ENCODE measurements around the gene SYNGR3. TPM values are rescaled to one million over a fixed set of nuclear protein-coding genes. Genes with fewer than 3 reads are reported as not detected.

SYNGR3 gene
- total and polyA plus RNA-seq, 2 of the 13 experiments (the other 11 are each of a cell fraction or from before 2014, with no cell fraction given), result 0.97 to 5.7 TPM

GRCh38 chr16:2023092-2024031, 33.6 kb downstream of the SYNGR3 start (continued):
- TF ChIP-seq NCOR1 (IDR thresholded peaks at IDR 0.05; ENCODE audit: borderline replicate concordance, low read length) (no peak), PRPF4 (IDR thresholded peaks at IDR 0.05; ENCODE audit: low read depth, low read length, poor library complexity, severe bottlenecking) (no peak), ZNF326 (CRISPR knock-in tag; IDR thresholded peaks at IDR 0.05; ENCODE audit: borderline replicate concordance) (no peak), MYNN (CRISPR knock-in tag; IDR thresholded peaks at IDR 0.05; ENCODE audit: low read depth) (no peak), EED (CRISPR knock-in tag; IDR thresholded peaks at IDR 0.05) (no peak; the same call in 1 of the 2 replicates), GLI4 (CRISPR knock-in tag; IDR thresholded peaks at IDR 0.05; ENCODE audit: borderline replicate concordance) (no peak), ZFYVE20 (CRISPR knock-in tag; IDR thresholded peaks at IDR 0.05; ENCODE audit: borderline replicate concordance, low read depth) (no peak), PCBP2 (optimal IDR thresholded peaks at IDR 0.05; ENCODE audit: low read depth, low read length, poor library complexity, severe bottlenecking) (no peak), ZNF225 (CRISPR knock-in tag; IDR thresholded peaks at IDR 0.05) (no peak), RCOR2 (CRISPR knock-in tag; IDR thresholded peaks at IDR 0.05) (no peak), CAMTA2 (CRISPR knock-in tag; IDR thresholded peaks at IDR 0.05; ENCODE audit: borderline replicate concordance) (no peak), ZNF530 (CRISPR knock-in tag; IDR thresholded peaks at IDR 0.05; ENCODE audit: low read depth) (no peak), ZNF274 (CRISPR knock-in tag; IDR thresholded peaks at IDR 0.05) (0 out of 2 replicates have a peak, but pooled peaks have one; percentile 33), ZNF367 (CRISPR knock-in tag; IDR thresholded peaks at IDR 0.05; ENCODE audit: borderline replicate concordance) (no peak), ZNF296 (CRISPR knock-in tag; conservative IDR thresholded peaks at IDR 0.05) (no peak), ZNF383 (CRISPR knock-in tag; IDR thresholded peaks at IDR 0.05; ENCODE audit: borderline replicate concordance) (no peak), E2F5 (CRISPR knock-in tag; conservative IDR thresholded peaks at IDR 0.05) (no peak), ZNF441 (CRISPR knock-in tag; IDR thresholded peaks at IDR 0.05; ENCODE audit: borderline replicate concordance) (no peak), YEATS2 (CRISPR knock-in tag; IDR thresholded peaks at IDR 0.05; ENCODE audit: borderline replicate concordance) (peak; percentile 64), BRD4 (CRISPR knock-in tag; IDR thresholded peaks at IDR 0.05) (0 out of 2 replicates have a peak, but pooled peaks have one; percentile 36), ZBTB43 (CRISPR knock-in tag; conservative IDR thresholded peaks at IDR 0.05) (no peak)
- TF ChIP-seq, protein P1, sequence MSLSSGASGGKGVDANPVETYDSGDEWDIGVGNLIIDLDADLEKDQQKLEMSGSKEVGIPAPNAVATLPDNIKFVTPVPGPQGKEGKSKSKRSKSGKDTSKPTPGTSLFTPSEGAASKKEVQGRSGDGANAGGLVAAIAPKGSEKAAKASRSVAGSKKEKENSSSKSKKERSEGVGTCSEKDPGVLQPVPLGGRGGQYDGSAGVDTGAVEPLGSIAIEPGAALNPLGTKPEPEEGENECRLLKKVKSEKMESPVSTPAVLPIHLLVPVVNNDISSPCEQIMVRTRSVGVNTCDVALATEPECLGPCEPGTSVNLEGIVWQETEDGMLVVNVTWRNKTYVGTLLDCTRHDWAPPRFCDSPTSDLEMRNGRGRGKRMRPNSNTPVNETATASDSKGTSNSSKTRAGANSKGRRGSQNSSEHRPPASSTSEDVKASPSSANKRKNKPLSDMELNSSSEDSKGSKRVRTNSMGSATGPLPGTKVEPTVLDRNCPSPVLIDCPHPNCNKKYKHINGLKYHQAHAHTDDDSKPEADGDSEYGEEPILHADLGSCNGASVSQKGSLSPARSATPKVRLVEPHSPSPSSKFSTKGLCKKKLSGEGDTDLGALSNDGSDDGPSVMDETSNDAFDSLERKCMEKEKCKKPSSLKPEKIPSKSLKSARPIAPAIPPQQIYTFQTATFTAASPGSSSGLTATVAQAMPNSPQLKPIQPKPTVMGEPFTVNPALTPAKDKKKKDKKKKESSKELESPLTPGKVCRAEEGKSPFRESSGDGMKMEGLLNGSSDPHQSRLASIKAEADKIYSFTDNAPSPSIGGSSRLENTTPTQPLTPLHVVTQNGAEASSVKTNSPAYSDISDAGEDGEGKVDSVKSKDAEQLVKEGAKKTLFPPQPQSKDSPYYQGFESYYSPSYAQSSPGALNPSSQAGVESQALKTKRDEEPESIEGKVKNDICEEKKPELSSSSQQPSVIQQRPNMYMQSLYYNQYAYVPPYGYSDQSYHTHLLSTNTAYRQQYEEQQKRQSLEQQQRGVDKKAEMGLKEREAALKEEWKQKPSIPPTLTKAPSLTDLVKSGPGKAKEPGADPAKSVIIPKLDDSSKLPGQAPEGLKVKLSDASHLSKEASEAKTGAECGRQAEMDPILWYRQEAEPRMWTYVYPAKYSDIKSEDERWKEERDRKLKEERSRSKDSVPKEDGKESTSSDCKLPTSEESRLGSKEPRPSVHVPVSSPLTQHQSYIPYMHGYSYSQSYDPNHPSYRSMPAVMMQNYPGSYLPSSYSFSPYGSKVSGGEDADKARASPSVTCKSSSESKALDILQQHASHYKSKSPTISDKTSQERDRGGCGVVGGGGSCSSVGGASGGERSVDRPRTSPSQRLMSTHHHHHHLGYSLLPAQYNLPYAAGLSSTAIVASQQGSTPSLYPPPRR (CRISPR knock-in tag; IDR thresholded peaks at IDR 0.05; ENCODE audit: borderline replicate concordance), result peak; percentile 32; the same call in 1 of the 2 replicates

All from HepG2 (cell line).